ENCODE measurements around the gene EFNA5. TPM values are rescaled to one million over a fixed set of nuclear protein-coding genes. Genes with fewer than 3 reads are reported as not detected.

EFNA5 gene
- total RNA-seq, 1 experiment from 2014 or later, result 42.7 TPM

DNA sequence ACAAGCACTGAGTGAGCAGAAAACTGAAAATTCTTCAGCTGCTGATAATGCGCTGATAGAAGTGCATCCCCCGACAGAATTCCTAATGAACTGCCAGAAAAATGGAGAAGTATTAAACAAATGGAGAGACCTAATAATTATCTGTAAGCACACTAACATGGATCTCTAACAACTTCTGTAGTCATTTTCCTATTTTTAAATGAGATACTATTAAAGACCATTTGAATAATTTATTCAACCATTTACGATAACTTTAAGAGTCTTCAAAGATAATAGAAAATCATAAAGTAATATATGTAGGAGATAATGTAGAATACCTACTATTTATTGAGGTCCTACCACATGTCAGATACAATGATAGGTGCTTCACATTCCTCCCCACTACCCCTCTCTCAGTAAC, 72.9 kb downstream of the EFNA5 start:
- no peaks in the 10 kb centered on the region; the same call in 1 of the 2 replicates for H3K9me3 ChIP-seq (ENCODE audit: insufficient read depth, low read depth)

DNA sequence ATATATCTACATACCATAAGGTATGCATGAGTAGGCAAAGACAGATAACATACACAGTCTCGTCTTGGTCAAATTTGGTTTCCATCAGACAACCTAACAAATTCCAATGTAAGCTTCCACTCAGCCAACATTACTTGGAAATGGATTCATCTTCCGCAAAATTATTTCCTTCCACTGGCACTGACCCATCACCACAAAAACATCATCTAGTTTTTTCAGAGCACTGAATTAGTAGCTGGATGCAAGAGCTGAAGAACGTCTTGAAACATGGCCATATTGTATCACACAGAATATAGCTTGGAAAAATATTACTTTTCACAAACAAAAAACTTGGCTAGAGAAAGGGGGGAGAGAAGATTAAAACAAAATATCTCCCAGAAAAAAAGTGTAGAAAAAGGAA, 73.5 kb downstream of the EFNA5 start:
- H3K79me2 ChIP-seq (ENCODE audit: low read depth), result peaks cover 100% of the 10 kb centered on the region
- H3K4me1 ChIP-seq (replicated peaks; ENCODE audit: insufficient read depth), result peaks cover 9% of the 10 kb centered on the region
- no peak overlapping the region for H3K4me3 ChIP-seq
- DNase-seq, result no peak
- intact Hi-C loops (cut with micrococcal nuclease; ENCODE audit: unreplicated experiment), result loop anchor here (5.0 kb wide), 1 partner anchor 55 kb away; no protein-coding TSS in a partner anchor
- no peaks in the 10 kb centered on the region; the same call in 1 of the 2 replicates for H3K9me2 ChIP-seq (ENCODE audit: insufficient read depth)
- peaks cover 7% of the 10 kb centered on the region; the same call in 1 of the 2 replicates for H3K36me3 ChIP-seq (ENCODE audit: low read depth)
- H3K27ac ChIP-seq, result no peak overlapping the region
- no peak overlapping the region for H3K4me2 ChIP-seq
- no peak overlapping the region for H2AFZ ChIP-seq
- H4K20me1 ChIP-seq (ENCODE audit: insufficient read depth), result peaks cover 18% of the 10 kb centered on the region; the same call in 1 of the 2 replicates
- peaks cover 4% of the 10 kb centered on the region; the same call in 1 of the 2 replicates for H3F3A ChIP-seq (ENCODE audit: insufficient read depth, low read depth)
- POLR2A ChIA-PET (ENCODE audit: unreplicated experiment), result interaction anchor here (0.8 kb wide), 1 partner anchor 502 kb away, joined by 3 read pairs; no protein-coding TSS in a partner anchor
- H3K27me3 ChIP-seq (ENCODE audit: insufficient read depth, low read depth), result no peaks in the 10 kb centered on the region
- CTCF ChIA-PET, result no interaction called here
- no TSS peak for BruUV-seq (replicated peaks)
- no peak for TF ChIP-seq EZH2 (IDR thresholded peaks at IDR 0.05; ENCODE audit: low read depth)
- TF ChIP-seq, protein P1, sequence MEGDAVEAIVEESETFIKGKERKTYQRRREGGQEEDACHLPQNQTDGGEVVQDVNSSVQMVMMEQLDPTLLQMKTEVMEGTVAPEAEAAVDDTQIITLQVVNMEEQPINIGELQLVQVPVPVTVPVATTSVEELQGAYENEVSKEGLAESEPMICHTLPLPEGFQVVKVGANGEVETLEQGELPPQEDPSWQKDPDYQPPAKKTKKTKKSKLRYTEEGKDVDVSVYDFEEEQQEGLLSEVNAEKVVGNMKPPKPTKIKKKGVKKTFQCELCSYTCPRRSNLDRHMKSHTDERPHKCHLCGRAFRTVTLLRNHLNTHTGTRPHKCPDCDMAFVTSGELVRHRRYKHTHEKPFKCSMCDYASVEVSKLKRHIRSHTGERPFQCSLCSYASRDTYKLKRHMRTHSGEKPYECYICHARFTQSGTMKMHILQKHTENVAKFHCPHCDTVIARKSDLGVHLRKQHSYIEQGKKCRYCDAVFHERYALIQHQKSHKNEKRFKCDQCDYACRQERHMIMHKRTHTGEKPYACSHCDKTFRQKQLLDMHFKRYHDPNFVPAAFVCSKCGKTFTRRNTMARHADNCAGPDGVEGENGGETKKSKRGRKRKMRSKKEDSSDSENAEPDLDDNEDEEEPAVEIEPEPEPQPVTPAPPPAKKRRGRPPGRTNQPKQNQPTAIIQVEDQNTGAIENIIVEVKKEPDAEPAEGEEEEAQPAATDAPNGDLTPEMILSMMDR (conservative IDR thresholded peaks at IDR 0.05), result no peak
- no peaks in the 10 kb centered on the region; the same call in 1 of the 2 replicates for H3K9me3 ChIP-seq (ENCODE audit: insufficient read depth, low read depth)

More for the DNA sequence above, 72.9 kb downstream of the EFNA5 start:
- H3K27me3 ChIP-seq (ENCODE audit: insufficient read depth, low read depth), result no peaks in the 10 kb centered on the region
- H3K9me2 ChIP-seq (ENCODE audit: insufficient read depth), result no peaks in the 10 kb centered on the region; the same call in 1 of the 2 replicates
- H3K4me2 ChIP-seq, result no peak overlapping the region
- no peak overlapping the region for H2AFZ ChIP-seq
- H4K20me1 ChIP-seq (ENCODE audit: insufficient read depth), result peaks cover 13% of the 10 kb centered on the region; the same call in 1 of the 2 replicates
- no peak for DNase-seq
- H3K4me3 ChIP-seq, result no peak overlapping the region
- H3K4me1 ChIP-seq (replicated peaks; ENCODE audit: insufficient read depth), result peaks cover 9% of the 10 kb centered on the region
- no TSS peak for BruUV-seq (replicated peaks)
- peaks cover 100% of the 10 kb centered on the region for H3K79me2 ChIP-seq (ENCODE audit: low read depth)
- TF ChIP-seq EZH2 (IDR thresholded peaks at IDR 0.05; ENCODE audit: low read depth), result no peak
- TF ChIP-seq, protein P1 (conservative IDR thresholded peaks at IDR 0.05), result no peak
- H3F3A ChIP-seq (ENCODE audit: insufficient read depth, low read depth), result peaks cover 4% of the 10 kb centered on the region; the same call in 1 of the 2 replicates
- peaks cover 7% of the 10 kb centered on the region; the same call in 1 of the 2 replicates for H3K36me3 ChIP-seq (ENCODE audit: low read depth)
- intact Hi-C loops (cut with micrococcal nuclease; ENCODE audit: unreplicated experiment), result loop anchor here (5.0 kb wide), 1 partner anchor 54 kb away; no protein-coding TSS in a partner anchor
- ChIA-PET POLR2A (ENCODE audit: unreplicated experiment) (no interaction called here), CTCF (no interaction called here)
- no peak overlapping the region for H3K27ac ChIP-seq

GRCh38 chr5:107594253-107595045, 76.3 kb downstream of the EFNA5 start:
- Histone ChIP-seq H4K20me1 (ENCODE audit: insufficient read depth) (peaks cover 10% of the 10 kb centered on the region), H2AFZ (no peak overlapping the region), H3K27me3 (ENCODE audit: insufficient read depth, low read depth) (no peaks in the 10 kb centered on the region), H3K4me3 (no peak overlapping the region), H3K9me2 (ENCODE audit: insufficient read depth) (no peaks in the 10 kb centered on the region; the same call in 1 of the 2 replicates), H3K79me2 (ENCODE audit: low read depth) (peaks cover 95% of the 10 kb centered on the region), H3K36me3 (ENCODE audit: low read depth) (peaks cover 7% of the 10 kb centered on the region; the same call in 1 of the 2 replicates), H3K9me3 (ENCODE audit: insufficient read depth, low read depth) (no peaks in the 10 kb centered on the region), H3K27ac (peak overlapping the region; percentile 14; the same call in 1 of the 2 replicates), H3K4me1 (replicated peaks; ENCODE audit: insufficient read depth) (peaks cover 9% of the 10 kb centered on the region), H3K4me2 (no peak overlapping the region), H3F3A (ENCODE audit: insufficient read depth, low read depth) (peaks cover 4% of the 10 kb centered on the region; the same call in 1 of the 2 replicates)
- TF ChIP-seq, protein P1 (conservative IDR thresholded peaks at IDR 0.05), result no peak
- no peak for TF ChIP-seq EZH2 (IDR thresholded peaks at IDR 0.05; ENCODE audit: low read depth)
- ChIA-PET POLR2A (ENCODE audit: unreplicated experiment) (interaction anchor here (0.6 kb wide), 1 partner anchor 23 kb away, joined by 4 read pairs; no protein-coding TSS in a partner anchor), CTCF (no interaction called here)
- BruUV-seq (replicated peaks), result no TSS peak
- DNase-seq, result no peak
- intact Hi-C loops (cut with micrococcal nuclease; ENCODE audit: unreplicated experiment), result loop anchor here (5.0 kb wide), 1 partner anchor 58 kb away; no protein-coding TSS in a partner anchor

All from PC-9 (cell line).